Effector memory CD4-positive, alpha-beta T cell (primary cell): ENCODE results near the gene DEF6.

Experiments used
- DNase-seq, 3 donors: peaks; one replicate each; pipeline ENCODE4 v3.0.0-alpha.2; 2020
- H3K27ac ChIP-seq: 2 replicates; pipeline ENCODE4 v1.7.0; 2013; ENCODE audit warnings: mild to moderate bottlenecking, low read length, moderate library complexity; ENCODE audit not compliant: insufficient read depth, poor library complexity, severe bottlenecking
- H3K27me3 ChIP-seq: replicated peaks from 2 replicates; pipeline ENCODE4 v1.7.0; 2013; ENCODE audit warnings: mild to moderate bottlenecking, low read length; ENCODE audit not compliant: insufficient read depth, control insufficient read depth, poor library complexity, severe bottlenecking
- H3K36me3 ChIP-seq: 2 replicates; pipeline ENCODE4 v1.7.0; 2013; ENCODE audit warnings: mild to moderate bottlenecking, low read length, moderate library complexity; ENCODE audit not compliant: control insufficient read depth, insufficient read depth
- H3K4me1 ChIP-seq: 2 replicates; pipeline ENCODE4 v1.7.0; 2013; ENCODE audit warnings: low read length, mild to moderate bottlenecking; ENCODE audit not compliant: control insufficient read depth, insufficient read depth, poor library complexity, severe bottlenecking
- H3K4me3 ChIP-seq: 2 replicates; pipeline ENCODE4 v1.7.0; 2013; ENCODE audit warnings: low read length, low read depth, mild to moderate bottlenecking; ENCODE audit not compliant: insufficient read depth, poor library complexity, severe bottlenecking
- H3K9me3 ChIP-seq: 2 replicates; pipeline ENCODE4 v1.7.0; 2013; ENCODE audit warnings: mild to moderate bottlenecking, low read length, moderate library complexity; ENCODE audit not compliant: control insufficient read depth

Gene DEF6

GRCh38 chr6:35295036-35295435, 2.6 kb upstream of the DEF6 start:
- peaks cover 19% of the 10 kb centered on the region for H3K4me1 ChIP-seq

GRCh38 chr6:35295521-35296315, 1.9 kb upstream of the DEF6 start:
- H3K4me1 ChIP-seq = peaks cover 26% of the 10 kb centered on the region
- H3K36me3 ChIP-seq = peaks cover 44% of the 10 kb centered on the region
- H3K4me3 ChIP-seq = no peak overlapping the region
- H3K27ac ChIP-seq = no peak overlapping the region
- no peaks in the 10 kb centered on the region for H3K9me3 ChIP-seq
- no peaks in the 10 kb centered on the region for H3K27me3 ChIP-seq
- no peak for DNase-seq

More at GRCh38 chr6:35295036-35295435, 2.6 kb upstream of the DEF6 start:
- Histone ChIP-seq H3K27ac (no peak overlapping the region), H3K4me3 (no peak overlapping the region), H3K9me3 (no peaks in the 10 kb centered on the region), H3K36me3 (peaks cover 51% of the 10 kb centered on the region), H3K27me3 (no peaks in the 10 kb centered on the region)
- no peak for DNase-seq

GRCh38 chr6:35296931-35297600, 552 bp upstream of the DEF6 start:
- DNase-seq = no peak
- no peak overlapping the region for H3K4me3 ChIP-seq

DNA sequence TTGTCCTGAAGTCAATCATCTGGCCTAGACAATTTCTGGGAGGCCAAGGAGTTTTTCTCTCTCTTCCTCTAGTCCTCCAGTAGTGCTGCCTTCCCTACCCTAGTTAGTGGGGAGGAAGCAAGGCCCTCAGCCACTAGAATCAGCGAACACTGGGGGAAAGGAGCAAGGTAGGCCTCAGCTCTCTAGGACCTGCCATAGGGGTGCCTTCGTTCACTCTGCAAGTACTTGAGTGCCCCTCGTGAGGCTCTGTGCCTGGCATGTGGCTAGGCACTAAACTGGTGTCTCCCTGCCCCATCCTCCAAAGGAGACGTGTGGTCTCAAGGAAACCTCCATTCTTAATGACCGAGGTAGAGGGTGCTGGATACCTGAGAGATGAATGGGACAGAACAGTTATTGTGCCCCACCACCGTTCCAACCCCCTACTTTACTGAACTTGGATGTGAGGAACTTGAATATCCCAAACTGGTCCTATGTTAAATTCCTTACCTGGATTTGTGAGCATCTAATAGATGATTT, 1.1 kb downstream of the DEF6 start:
- Histone ChIP-seq H3K27ac (peak overlapping the region; percentile 94), H3K4me1 (peaks cover 50% of the 10 kb centered on the region), H3K36me3 (peaks cover 16% of the 10 kb centered on the region), H3K9me3 (no peaks in the 10 kb centered on the region), H3K4me3 (peak overlapping the region; percentile 91), H3K27me3 (no peaks in the 10 kb centered on the region)
- no peak for DNase-seq

More at GRCh38 chr6:35296931-35297600, 552 bp upstream of the DEF6 start:
- H3K9me3 ChIP-seq = no peaks in the 10 kb centered on the region
- peak overlapping the region; percentile 94 for H3K27ac ChIP-seq
- H3K27me3 ChIP-seq = no peaks in the 10 kb centered on the region
- peaks cover 38% of the 10 kb centered on the region for H3K4me1 ChIP-seq
- peaks cover 31% of the 10 kb centered on the region for H3K36me3 ChIP-seq

DNA sequence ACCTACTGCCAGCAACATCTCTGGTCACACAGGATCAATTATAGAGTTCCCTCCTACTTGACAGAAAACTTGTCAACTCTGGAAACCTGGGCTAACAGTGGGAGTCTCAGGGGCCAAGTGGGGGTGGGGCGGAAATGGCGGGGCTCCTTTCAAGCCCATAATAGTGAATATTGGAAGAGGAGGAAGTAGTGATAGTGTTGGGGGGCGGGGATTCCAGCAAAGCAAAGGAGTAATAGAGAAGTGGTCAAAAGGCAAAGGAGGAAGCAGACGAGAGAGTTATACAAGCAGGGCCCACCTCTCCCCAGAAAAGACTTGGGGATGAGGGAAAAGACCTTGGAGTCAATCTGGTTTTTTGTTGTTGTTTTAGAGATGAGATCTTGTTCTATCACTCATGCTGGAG, 2.1 kb downstream of the DEF6 start:
- no peak for DNase-seq
- peaks cover 60% of the 10 kb centered on the region for H3K4me1 ChIP-seq

GRCh38 chr6:35300848-35301247, 3.2 kb downstream of the DEF6 start:
- no peaks in the 10 kb centered on the region for H3K9me3 ChIP-seq
- DNase-seq = peak; percentile 32 to 46 (median 42)
- H3K36me3 ChIP-seq = peaks cover 11% of the 10 kb centered on the region
- peaks cover 69% of the 10 kb centered on the region for H3K4me1 ChIP-seq
- no peaks in the 10 kb centered on the region for H3K27me3 ChIP-seq
- H3K4me3 ChIP-seq = peak overlapping the region; percentile 91
- H3K27ac ChIP-seq = peak overlapping the region; percentile 94

More for the DNA sequence above, 2.1 kb downstream of the DEF6 start:
- Histone ChIP-seq H3K36me3 (peaks cover 18% of the 10 kb centered on the region), H3K27ac (peak overlapping the region; percentile 94), H3K27me3 (no peaks in the 10 kb centered on the region), H3K9me3 (no peaks in the 10 kb centered on the region), H3K4me3 (peak overlapping the region; percentile 91)

- H3K9me3 ChIP-seq = no peaks in the 10 kb centered on the region
- H3K27ac ChIP-seq = peak overlapping the region; percentile 94
- H3K4me3 ChIP-seq = peak overlapping the region; percentile 52
- H3K36me3 ChIP-seq = peaks cover 11% of the 10 kb centered on the region
- peaks cover 71% of the 10 kb centered on the region for H3K4me1 ChIP-seq
- no peaks in the 10 kb centered on the region for H3K27me3 ChIP-seq
- DNase-seq = peak; percentile 82 to 84 (median 83)
Observed at GRCh38 chr6:35302604-35303241, 5.1 kb downstream of the DEF6 start.

- peaks cover 14% of the 10 kb centered on the region for H3K36me3 ChIP-seq
- no peak overlapping the region for H3K4me3 ChIP-seq
- no peak for DNase-seq
- H3K4me1 ChIP-seq = peaks cover 76% of the 10 kb centered on the region
- no peaks in the 10 kb centered on the region for H3K9me3 ChIP-seq
- peak overlapping the region; percentile 94 for H3K27ac ChIP-seq
- H3K27me3 ChIP-seq = no peaks in the 10 kb centered on the region
Observed at GRCh38 chr6:35304299-35304698, 6.7 kb downstream of the DEF6 start.

DNA sequence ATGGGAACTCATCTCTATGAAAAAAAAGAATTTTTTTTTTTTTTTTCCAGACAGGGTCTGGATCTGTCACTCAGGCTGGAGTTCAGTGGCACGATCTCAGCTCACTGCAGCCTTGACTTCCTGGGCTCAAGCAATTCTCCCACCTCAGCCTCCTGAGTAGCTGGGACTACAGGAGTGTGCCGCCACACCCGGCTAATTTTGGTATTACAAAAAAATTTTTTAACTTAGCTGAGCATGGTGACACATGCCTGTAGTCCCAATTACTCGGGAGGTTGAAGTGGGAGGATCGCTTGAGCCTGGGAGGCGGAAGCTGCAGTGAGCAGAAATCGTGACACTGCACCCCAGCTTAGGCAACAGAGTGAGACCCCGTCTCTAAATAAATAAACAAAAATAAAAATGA, 7.5 kb downstream of the DEF6 start:
- peaks cover 76% of the 10 kb centered on the region for H3K4me1 ChIP-seq
- no peak overlapping the region for H3K4me3 ChIP-seq
- peak overlapping the region; percentile 94 for H3K27ac ChIP-seq
- H3K9me3 ChIP-seq = no peaks in the 10 kb centered on the region
- no peaks in the 10 kb centered on the region for H3K27me3 ChIP-seq
- DNase-seq = peak in 1 of 3 donors; percentile 18
- H3K36me3 ChIP-seq = peaks cover 14% of the 10 kb centered on the region
